ENCODE data around the gene ZFP69B.

Gene ZFP69B
- 2.9 to 12.0 (median 6.6) reads per million in 3 experiments for total RNA-seq

- DNase-seq, result peak; percentile 80
Observed at GRCh38 chr1:40449684-40450494, at the start of gene ZFP69B. Gene ZFP69B, plus strand, starts transcription at chr1:40450476. Its CDS starts 486 bp downstream, at chr1:40450962.

DNA sequence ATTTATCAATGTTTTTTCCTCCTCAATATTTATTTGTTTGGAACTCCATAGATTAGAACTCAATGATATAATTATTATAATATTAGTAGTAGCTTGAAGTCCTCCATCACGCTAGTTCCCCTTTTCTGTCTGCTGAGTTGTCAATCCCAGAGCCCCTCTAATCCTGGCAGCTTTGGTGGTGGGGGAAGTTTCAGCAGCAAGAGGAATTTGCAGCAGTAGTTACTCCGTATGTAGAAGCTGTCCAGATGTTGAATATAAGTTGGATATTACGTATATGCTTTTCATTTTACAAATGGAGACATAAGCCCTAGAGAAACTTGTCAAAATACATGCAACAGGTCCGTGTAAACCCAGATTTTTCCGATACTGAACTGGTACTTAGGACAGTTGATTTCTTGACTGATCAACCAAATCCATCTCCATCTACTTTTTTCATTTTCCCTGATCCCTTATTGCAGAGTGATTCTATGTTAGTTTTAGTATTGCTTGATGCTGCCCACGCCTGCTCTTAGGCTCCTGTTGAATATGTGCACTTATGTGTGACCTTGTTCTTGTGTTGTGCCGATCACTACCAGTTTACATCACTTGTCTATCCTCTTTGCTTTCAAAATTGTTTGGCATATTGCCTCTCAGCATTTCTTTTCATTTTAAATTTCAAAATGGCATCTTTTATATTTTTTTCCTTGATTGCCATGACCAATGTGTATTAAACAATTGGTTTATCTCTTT, 48.6 kb upstream of the ZFP69B start:
- no peak for DNase-seq

- peak; percentile 77 for DNase-seq
Observed at GRCh38 chr1:40404670-40405462, 45.4 kb upstream of the ZFP69B start.

GRCh38 chr1:40405812-40406211, 44.5 kb upstream of the ZFP69B start:
- DNase-seq, result no peak

GRCh38 chr1:40407453-40407852, 42.8 kb upstream of the ZFP69B start:
- DNase-seq, result no peak

DNA sequence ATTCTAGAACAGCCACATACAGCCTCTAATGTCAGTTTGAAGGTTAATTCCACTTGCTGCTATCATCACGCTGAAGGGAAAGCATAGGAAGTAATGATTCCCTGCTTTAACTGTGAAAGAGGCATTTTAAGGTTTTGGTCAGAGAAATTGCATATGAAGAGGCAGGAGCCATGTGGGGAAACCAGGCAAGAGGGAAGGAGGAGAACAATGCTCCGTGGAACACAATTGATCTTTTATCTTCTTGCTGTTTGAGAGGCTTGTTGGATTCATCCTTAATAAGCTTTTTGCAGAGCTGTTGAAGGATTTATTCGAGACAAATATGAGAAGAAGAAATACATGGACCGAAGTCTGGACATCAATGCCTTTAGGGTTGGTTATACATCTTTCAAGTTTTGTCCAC, 40.8 kb upstream of the ZFP69B start:
- no peak for DNase-seq

- DNase-seq, result no peak
Observed at GRCh38 chr1:40411294-40411693, 39.0 kb upstream of the ZFP69B start.

DNA sequence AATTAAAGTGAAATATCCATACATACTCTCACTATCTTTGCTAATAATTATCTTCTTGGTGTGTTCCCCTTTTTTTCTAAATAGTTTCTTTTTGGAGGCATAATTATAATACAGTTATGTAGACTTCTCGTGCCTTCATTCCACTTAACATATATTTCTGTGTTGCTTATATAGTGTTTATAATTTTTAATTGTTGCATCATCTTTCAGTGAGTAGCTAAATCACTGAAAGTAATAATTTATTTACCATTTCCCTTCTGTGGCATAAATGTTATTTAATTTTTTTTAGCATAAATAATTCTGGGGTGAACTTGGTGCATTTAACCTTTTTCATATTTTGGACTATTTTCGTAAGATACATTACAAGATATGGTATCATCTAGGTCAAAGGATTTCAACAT, 38.4 kb upstream of the ZFP69B start:
- no peak for DNase-seq

GRCh38 chr1:40413527-40414252, 36.6 kb upstream of the ZFP69B start:
- no peak for DNase-seq

DNA sequence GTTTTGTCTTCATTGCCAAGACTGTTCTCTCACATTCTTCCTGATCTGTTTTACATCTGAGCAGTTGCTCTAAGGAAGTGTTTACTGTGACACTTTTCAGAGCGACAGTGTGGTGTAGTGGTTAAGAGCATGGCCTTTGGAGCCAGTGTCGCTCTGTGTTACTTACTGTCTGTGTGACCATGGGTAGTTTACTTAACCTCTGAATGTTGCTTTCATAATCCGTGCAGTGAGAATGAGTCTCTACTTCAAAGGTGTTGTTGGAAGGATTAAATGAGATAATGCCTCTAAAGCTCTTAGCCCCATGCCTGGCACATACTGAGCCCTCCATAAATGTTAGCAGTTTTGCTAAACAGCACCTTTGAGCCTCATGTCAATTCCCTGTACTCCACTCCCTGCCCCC, 35.9 kb upstream of the ZFP69B start:
- no peak for DNase-seq

DNA sequence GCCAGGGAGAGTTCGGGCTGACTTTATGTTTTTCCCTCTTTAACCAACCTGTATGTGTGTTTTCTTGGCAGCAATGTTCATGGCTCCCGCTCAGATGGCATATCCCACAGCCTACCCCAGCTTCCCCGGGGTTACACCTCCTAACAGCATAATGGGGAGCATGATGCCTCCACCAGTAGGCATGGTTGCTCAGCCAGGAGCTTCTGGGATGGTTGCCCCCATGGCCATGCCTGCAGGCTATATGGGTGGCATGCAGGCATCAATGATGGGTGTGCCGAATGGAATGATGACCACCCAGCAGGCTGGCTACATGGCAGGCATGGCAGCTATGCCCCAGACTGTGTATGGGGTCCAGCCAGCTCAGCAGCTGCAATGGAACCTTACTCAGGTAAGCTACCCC, 33.6 kb upstream of the ZFP69B start:
- no peak for DNase-seq

GRCh38 chr1:40421431-40422384, 28.6 kb upstream of the ZFP69B start:
- DNase-seq, result no peak

GRCh38 chr1:40422630-40423263, 27.5 kb upstream of the ZFP69B start:
- no peak for DNase-seq

GRCh38 chr1:40423264-40423642, 27.0 kb upstream of the ZFP69B start:
- DNase-seq, result no peak

GRCh38 chr1:40423951-40424618, 26.2 kb upstream of the ZFP69B start:
- DNase-seq, result no peak

DNA sequence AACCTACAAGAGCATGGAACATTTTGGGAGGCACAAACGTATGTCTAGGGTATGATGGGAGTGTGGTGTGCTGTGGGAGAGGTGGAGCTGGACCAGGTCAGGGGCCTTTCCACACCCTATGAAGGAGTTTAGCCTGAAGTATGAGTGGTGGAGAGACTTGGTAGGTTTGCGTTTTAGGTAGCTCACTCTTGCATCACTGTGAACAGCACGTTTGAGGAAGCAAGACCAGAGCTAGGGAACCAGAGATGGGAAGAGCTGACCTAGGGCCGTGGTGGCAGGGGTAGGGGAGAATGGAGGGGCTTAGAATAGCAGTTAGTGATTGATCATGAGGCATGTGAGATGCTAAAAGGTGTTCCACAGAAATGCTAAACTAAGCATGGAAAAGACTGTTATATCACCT, 25.1 kb upstream of the ZFP69B start:
- no peak for DNase-seq

GRCh38 chr1:40431385-40431784, 18.9 kb upstream of the ZFP69B start:
- DNase-seq, result no peak

GRCh38 chr1:40432644-40433390, 17.5 kb upstream of the ZFP69B start:
- no peak for DNase-seq

DNA sequence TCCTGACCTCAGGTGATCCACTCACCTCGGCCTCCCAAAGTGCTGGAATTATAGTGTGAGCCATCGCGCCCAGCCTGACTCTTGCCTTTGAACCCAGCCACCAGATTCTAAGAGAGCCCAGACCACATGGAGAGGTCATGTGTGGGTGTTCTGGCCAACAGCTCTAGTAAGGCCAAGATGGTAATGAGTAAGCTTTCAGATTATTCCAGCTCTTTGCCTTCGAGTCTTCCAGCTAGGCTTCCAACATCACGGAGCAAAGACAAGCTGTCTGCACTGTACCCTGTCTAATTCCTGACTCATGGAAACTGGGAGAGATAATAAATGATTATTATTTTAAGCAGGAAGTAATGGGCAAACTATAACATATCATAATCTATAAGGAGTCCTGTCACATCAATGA, 14.8 kb upstream of the ZFP69B start:
- no peak for DNase-seq

DNA sequence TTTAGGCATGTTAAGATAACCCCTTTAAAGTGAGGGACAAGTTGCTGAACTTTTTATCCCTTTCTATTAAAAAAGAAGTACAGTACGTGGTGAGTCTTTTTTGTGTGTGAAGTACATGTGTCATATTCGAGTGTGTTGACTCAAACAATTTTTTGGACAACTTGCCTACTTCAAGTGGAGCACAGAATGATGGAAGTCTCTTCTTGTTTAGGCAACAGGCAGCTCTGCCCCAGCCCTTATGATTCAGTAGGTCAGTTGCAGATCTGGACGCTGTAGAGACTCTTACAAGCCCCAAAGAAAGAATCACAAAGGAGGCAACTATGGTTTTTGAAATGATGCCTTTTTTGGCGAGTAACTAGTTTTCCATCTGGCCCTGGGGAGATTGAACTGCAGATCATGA, 14.4 kb upstream of the ZFP69B start:
- no peak for DNase-seq

All from central memory CD4-positive, alpha-beta T cell (primary cell).